Neural cell (in vitro differentiated cells): ENCODE results near the gene SLC4A5.

Source experiments
- CTCF ChIP-seq: fragments of 450-650 bp; IDR thresholded peaks from 2 replicates; pipeline ENCODE4 v1.5.1; 2014; ENCODE audit warnings: antibody characterized with exemption, mild to moderate bottlenecking, moderate library complexity; ENCODE audit not compliant: poor library complexity, severe bottlenecking
- EP300 ChIP-seq: fragments of 450-650 bp; conservative IDR thresholded peaks from 2 replicates; pipeline ENCODE4 v1.6.1; 2014; ENCODE audit warnings: antibody characterized with exemption, mild to moderate bottlenecking, moderate library complexity; ENCODE audit not compliant: poor library complexity, severe bottlenecking
- EZH2 ChIP-seq: fragments of 200-600, 300-800 bp; shearing (Covaris generic), sonication (generic); IDR thresholded peaks from 2 replicates; pipeline ENCODE4 v1.6.1; 2014; ENCODE audit warnings: antibody characterized with exemption, low read length, borderline replicate concordance, mild to moderate bottlenecking; ENCODE audit not compliant: insufficient read depth, poor library complexity, severe bottlenecking
- POLR2AphosphoS5 ChIP-seq: IDR thresholded peaks from 2 replicates; pipeline ENCODE4 v1.6.1; 2012
- RAD21 ChIP-seq: fragments of 450-650 bp; conservative IDR thresholded peaks from 2 replicates; pipeline ENCODE4 v1.6.1; 2014; ENCODE audit warnings: antibody characterized with exemption, mild to moderate bottlenecking, moderate library complexity

- TF ChIP-seq CTCF (no peak), POLR2AphosphoS5 (no peak), RAD21 (no peak), EZH2 (no peak), EP300 (no peak)
Measured at GRCh38 chr2:74390606-74391005, 47.4 kb upstream of the SLC4A5 start.
